ENCODE measurements around the gene PSMA1. TPM values are rescaled to one million over a fixed set of nuclear protein-coding genes. Genes with fewer than 3 reads are reported as not detected.

Gene PSMA1
- polyA plus RNA-seq, 1 donor from 2014 or later = 322 TPM

- no peaks in the 10 kb centered on the region for H3K9me2 ChIP-seq (ENCODE audit: insufficient read depth, low read length)
- no peak overlapping the region for H2AFZ ChIP-seq (ENCODE audit: low read depth, low read length)
- H3K27ac ChIP-seq (ENCODE audit: low read length) = no peak overlapping the region
- no peak overlapping the region for H3K4me2 ChIP-seq (ENCODE audit: low read length)
- H3K79me2 ChIP-seq (replicated peaks; ENCODE audit: insufficient read depth, low read length) = no peaks in the 10 kb centered on the region
- H3K27me3 ChIP-seq (ENCODE audit: insufficient read depth, low read depth, low read length) = no peaks in the 10 kb centered on the region
- H3K9me3 ChIP-seq (ENCODE audit: low read length) = no peaks in the 10 kb centered on the region
- no peak overlapping the region for H3K9ac ChIP-seq (ENCODE audit: low read length)
- H3K4me3 ChIP-seq (ENCODE audit: low read length) = no peak overlapping the region
- no peaks in the 10 kb centered on the region for H3K36me3 ChIP-seq (ENCODE audit: insufficient read depth, low read length)
- H3F3A ChIP-seq (ENCODE audit: insufficient read depth, low read length, poor library complexity, severe bottlenecking) = no peaks in the 10 kb centered on the region
- TF ChIP-seq SMC3 (conservative IDR thresholded peaks at IDR 0.05; ENCODE audit: poor library complexity) (no peak), MXI1 (conservative IDR thresholded peaks at IDR 0.05; ENCODE audit: poor library complexity, severe bottlenecking) (no peak), TAF1 (IDR thresholded peaks at IDR 0.05; ENCODE audit: low read depth) (no peak), RAD21 (conservative IDR thresholded peaks at IDR 0.05) (no peak)
- no peaks in the 10 kb centered on the region for H4K20me1 ChIP-seq (ENCODE audit: insufficient read depth)
These were observed 34.8 kb upstream of the PSMA1 start for GRCh38 chr11:14554959-14555358.

- Histone ChIP-seq H3K4me2 (ENCODE audit: low read length) (no peak overlapping the region), H4K20me1 (ENCODE audit: insufficient read depth) (no peaks in the 10 kb centered on the region), H3K4me3 (ENCODE audit: low read length) (no peak overlapping the region), H3F3A (ENCODE audit: insufficient read depth, low read length, poor library complexity, severe bottlenecking) (no peaks in the 10 kb centered on the region), H3K36me3 (ENCODE audit: insufficient read depth, low read length) (no peaks in the 10 kb centered on the region), H3K27me3 (ENCODE audit: insufficient read depth, low read depth, low read length) (no peaks in the 10 kb centered on the region), H3K9ac (ENCODE audit: low read length) (no peak overlapping the region), H3K27ac (ENCODE audit: low read length) (no peak overlapping the region), H2AFZ (ENCODE audit: low read depth, low read length) (no peak overlapping the region), H3K9me3 (ENCODE audit: low read length) (no peaks in the 10 kb centered on the region), H3K79me2 (replicated peaks; ENCODE audit: insufficient read depth, low read length) (no peaks in the 10 kb centered on the region), H3K9me2 (ENCODE audit: insufficient read depth, low read length) (no peaks in the 10 kb centered on the region)
- no peak for TF ChIP-seq EZH2 (IDR thresholded peaks at IDR 0.05; ENCODE audit: borderline replicate concordance, insufficient read depth, low read length, poor library complexity, severe bottlenecking)
- TF ChIP-seq REST (IDR thresholded peaks at IDR 0.05; ENCODE audit: borderline replicate concordance) = no peak
These were observed 31.9 kb upstream of the PSMA1 start for GRCh38 chr11:14552089-14552488.

GRCh38 chr11:14551380-14551779 is 31.2 kb upstream of the PSMA1 start:
- TF ChIP-seq REST (IDR thresholded peaks at IDR 0.05; ENCODE audit: borderline replicate concordance) (no peak), POLR2AphosphoS5 (IDR thresholded peaks at IDR 0.05) (no peak), MXI1 (conservative IDR thresholded peaks at IDR 0.05; ENCODE audit: poor library complexity, severe bottlenecking) (no peak), TAF1 (IDR thresholded peaks at IDR 0.05; ENCODE audit: low read depth) (no peak), EZH2 (IDR thresholded peaks at IDR 0.05; ENCODE audit: borderline replicate concordance, insufficient read depth, low read length, poor library complexity, severe bottlenecking) (no peak), RAD21 (conservative IDR thresholded peaks at IDR 0.05) (no peak), CTCF (IDR thresholded peaks at IDR 0.05; ENCODE audit: poor library complexity, severe bottlenecking) (no peak), SMC3 (conservative IDR thresholded peaks at IDR 0.05; ENCODE audit: poor library complexity) (no peak), EP300 (conservative IDR thresholded peaks at IDR 0.05; ENCODE audit: poor library complexity, severe bottlenecking) (no peak)
- Histone ChIP-seq H3K9ac (ENCODE audit: low read length) (no peak overlapping the region), H3K79me2 (replicated peaks; ENCODE audit: insufficient read depth, low read length) (no peaks in the 10 kb centered on the region), H4K20me1 (ENCODE audit: insufficient read depth) (no peaks in the 10 kb centered on the region), H3K4me2 (ENCODE audit: low read length) (no peak overlapping the region), H3K9me2 (ENCODE audit: insufficient read depth, low read length) (no peaks in the 10 kb centered on the region), H3K36me3 (ENCODE audit: insufficient read depth, low read length) (no peaks in the 10 kb centered on the region), H3F3A (ENCODE audit: insufficient read depth, low read length, poor library complexity, severe bottlenecking) (no peaks in the 10 kb centered on the region), H2AFZ (ENCODE audit: low read depth, low read length) (no peak overlapping the region), H3K4me3 (ENCODE audit: low read length) (no peak overlapping the region), H3K27ac (ENCODE audit: low read length) (no peak overlapping the region), H3K9me3 (ENCODE audit: low read length) (no peaks in the 10 kb centered on the region), H3K27me3 (ENCODE audit: insufficient read depth, low read depth, low read length) (no peaks in the 10 kb centered on the region)

Data from neural cell (in vitro differentiated cells).